SK-N-SH treated with all-trans-retinoic acid at 6 μM for 48 hours (cell line): ENCODE results near the gene PJA2.
"Not testable (repeated sequence)": the region's sequence is repeated elsewhere in the genome, so short reads cannot be mapped to it uniquely, and the experiment has no call there.

Experiments
- ATAC-seq: fragments of 200-7000 bp; cut with Tn5 transposase; 3 replicates; pipeline ENCODE4 v1.9.1; 2020; ENCODE audit warnings: mild to moderate bottlenecking, moderate library complexity
- ARNTL ChIP-seq: fragments of 450-650 bp; formaldehyde crosslinking; IDR thresholded peaks from 2 replicates; pipeline ENCODE4 v1.5.0; 2020; ENCODE audit warnings: low read depth, mild to moderate bottlenecking, moderate library complexity, borderline replicate concordance
- BACH2 ChIP-seq: fragments of 250-450 bp; sonication (Bioruptor Pico); IDR thresholded peaks from 2 replicates; pipeline ENCODE4 v1.9.0; 2021; ENCODE audit warnings: mild to moderate bottlenecking, borderline replicate concordance
- CREB5 ChIP-seq: fragments of 250-450 bp; sonication (Bioruptor Pico); IDR thresholded peaks from 2 replicates; pipeline ENCODE4 v1.5.1; 2020; ENCODE audit warnings: low read depth, mild to moderate bottlenecking, moderate library complexity
- ESRRG ChIP-seq: fragments of 250-450 bp; sonication (Bioruptor Pico); IDR thresholded peaks from 2 replicates; pipeline ENCODE4 v1.6.1; 2021; ENCODE audit warnings: mild to moderate bottlenecking
- GLIS3 ChIP-seq: fragments of 250-450 bp; sonication (Bioruptor Pico); IDR thresholded peaks from 2 replicates; pipeline ENCODE4 v1.5.0; 2020; ENCODE audit warnings: mild to moderate bottlenecking, moderate library complexity
- ISL1 ChIP-seq: fragments of 250-450 bp; sonication (Bioruptor Pico); IDR thresholded peaks from 2 replicates; pipeline ENCODE4 v2.1.2; 2022; ENCODE audit warnings: mild to moderate bottlenecking, moderate library complexity
- OSR1 ChIP-seq: fragments of 250-450 bp; sonication (Bioruptor Pico); IDR thresholded peaks from 2 replicates; pipeline ENCODE4 v1.8.0; 2022; ENCODE audit warnings: moderate library complexity, mild to moderate bottlenecking, inconsistent platforms
- PATZ1 ChIP-seq: fragments of 250-450 bp; sonication (Bioruptor Pico); IDR thresholded peaks from 2 replicates; pipeline ENCODE4 v1.8.0; 2020; ENCODE audit warnings: mild to moderate bottlenecking, moderate library complexity, borderline replicate concordance
- PPARA ChIP-seq: fragments of 250-450 bp; sonication (Bioruptor Pico); IDR thresholded peaks from 2 replicates; pipeline ENCODE4 v1.5.0; 2020; ENCODE audit warnings: mild to moderate bottlenecking, borderline replicate concordance
- RARB ChIP-seq: fragments of 250-450 bp; sonication (Bioruptor Pico); IDR thresholded peaks from 2 replicates; pipeline ENCODE4 v1.8.0; 2021; ENCODE audit warnings: mild to moderate bottlenecking, moderate library complexity
- SNAI2 ChIP-seq: fragments of 250-450 bp; sonication (Bioruptor Pico); IDR thresholded peaks from 2 replicates; pipeline ENCODE4 v1.5.0; 2020; ENCODE audit warnings: mild to moderate bottlenecking, moderate library complexity
- TCF4 ChIP-seq: fragments of 250-450 bp; sonication (Bioruptor Pico); IDR thresholded peaks from 2 replicates; pipeline ENCODE4 v1.8.0; 2021; ENCODE audit warnings: mild to moderate bottlenecking, moderate library complexity, borderline replicate concordance
- TOX ChIP-seq: fragments of 250-450 bp; sonication (Bioruptor Pico); IDR thresholded peaks from 2 replicates; pipeline ENCODE4 v1.8.0; 2021; ENCODE audit warnings: mild to moderate bottlenecking, moderate library complexity, borderline replicate concordance
- TSHZ2 ChIP-seq: fragments of 250-450 bp; sonication (Bioruptor Pico); IDR thresholded peaks from 2 replicates; pipeline ENCODE4 v1.5.0; 2020; ENCODE audit warnings: mild to moderate bottlenecking, moderate library complexity
- ZC3H10 ChIP-seq: fragments of 250-450 bp; sonication (Bioruptor Pico); IDR thresholded peaks from 2 replicates; pipeline ENCODE4 v1.5.1; 2021; ENCODE audit warnings: mild to moderate bottlenecking, moderate library complexity
- ZFP3 ChIP-seq: fragments of 250-450 bp; sonication (Bioruptor Pico); IDR thresholded peaks from 2 replicates; pipeline ENCODE4 v1.5.0; 2020; ENCODE audit warnings: mild to moderate bottlenecking, moderate library complexity
- ZFP30 ChIP-seq: fragments of 450-650 bp; formaldehyde crosslinking; IDR thresholded peaks from 2 replicates; pipeline ENCODE4 v1.5.0; 2022; ENCODE audit warnings: mild to moderate bottlenecking, moderate library complexity
- ZNF565 ChIP-seq: fragments of 450-650 bp; formaldehyde crosslinking; conservative IDR thresholded peaks from 2 replicates; pipeline ENCODE4 v1.5.0; 2020; ENCODE audit warnings: low read depth, mild to moderate bottlenecking, moderate library complexity
- ZNF70 ChIP-seq: fragments of 450-650 bp; formaldehyde crosslinking; IDR thresholded peaks from 2 replicates; pipeline ENCODE4 v1.5.0; 2020; ENCODE audit warnings: mild to moderate bottlenecking, moderate library complexity
- ZNF8 ChIP-seq: fragments of 450-650 bp; formaldehyde crosslinking; IDR thresholded peaks from 2 replicates; pipeline ENCODE4 v1.5.0; 2020; ENCODE audit warnings: mild to moderate bottlenecking, moderate library complexity

Gene PJA2

GRCh38 chr5:109450129-109450877 lies 40.5 kb upstream of the PJA2 start:
- ATAC-seq: no peak
- TF ChIP-seq TCF4: no peak
- no peak for TF ChIP-seq GLIS3 (CRISPR knock-in tag)
- TF ChIP-seq RARB (CRISPR knock-in tag): no peak
- no peak for TF ChIP-seq ISL1 (CRISPR knock-in tag)
- no peak for TF ChIP-seq CREB5 (CRISPR knock-in tag)

GRCh38 chr5:109448838-109449237 lies 39.1 kb upstream of the PJA2 start:
- no peak for ATAC-seq
- no peak for TF ChIP-seq TOX (CRISPR knock-in tag)
- TF ChIP-seq ISL1 (CRISPR knock-in tag): no peak
- no peak for TF ChIP-seq ARNTL (CRISPR knock-in tag)
- no peak for TF ChIP-seq PATZ1
- TF ChIP-seq TCF4: no peak
- no peak for TF ChIP-seq GLIS3 (CRISPR knock-in tag)
- TF ChIP-seq ZFP3 (CRISPR knock-in tag): no peak
- TF ChIP-seq ZNF8 (CRISPR knock-in tag): no peak
- TF ChIP-seq BACH2: no peak

GRCh38 chr5:109439590-109439989 lies 29.8 kb upstream of the PJA2 start:
- no peak for TF ChIP-seq ZNF70
- no peak for TF ChIP-seq ZNF565 (CRISPR knock-in tag)
- TF ChIP-seq ISL1 (CRISPR knock-in tag): no peak
- no peak for TF ChIP-seq RARB (CRISPR knock-in tag)
- no peak for TF ChIP-seq ZFP30 (CRISPR knock-in tag)
- no peak for TF ChIP-seq PATZ1
- TF ChIP-seq GLIS3 (CRISPR knock-in tag): no peak
- no peak for TF ChIP-seq SNAI2 (CRISPR knock-in tag)
- ATAC-seq: no peak

- TF ChIP-seq OSR1 (CRISPR knock-in tag) (no peak), ZNF70 (no peak), ZFP30 (CRISPR knock-in tag) (no peak), ZNF8 (CRISPR knock-in tag) (no peak), BACH2 (no peak), RARB (CRISPR knock-in tag) (no peak), CREB5 (CRISPR knock-in tag) (no peak), GLIS3 (CRISPR knock-in tag) (no peak)
- ATAC-seq: no peak
These were observed 16.3 kb upstream of the PJA2 start for GRCh38 chr5:109426075-109426474.

GRCh38 chr5:109425521-109425920 lies 15.7 kb upstream of the PJA2 start:
- ATAC-seq: not testable (repeated sequence)

- ATAC-seq: no peak; the same call in 2 of the 3 replicates
- TF ChIP-seq TSHZ2 (CRISPR knock-in tag) (no peak), ISL1 (CRISPR knock-in tag) (no peak), PATZ1 (no peak), ESRRG (CRISPR knock-in tag) (no peak), OSR1 (CRISPR knock-in tag) (no peak), ZNF8 (CRISPR knock-in tag) (no peak), TCF4 (no peak), ZC3H10 (CRISPR knock-in tag) (no peak), PPARA (no peak)
These were observed 12.2 kb upstream of the PJA2 start for GRCh38 chr5:109421956-109422355.
